HG03575 (cell line): ENCODE data around the gene XPOT.
"Not testable (repeated sequence)": the region's sequence is repeated elsewhere in the genome, so short reads cannot be mapped to it uniquely, and the experiment has no call there.

ENCODE experiments used
- ATAC-seq: cut with Tn5 transposase; IDR thresholded peaks from one replicate; pipeline ENCODE4 v1.9.1; 2021; ENCODE audit not compliant: unreplicated experiment, insufficient number of reproducible peaks, low FRiP score; ENCODE audit errors: extremely low read depth

Gene XPOT, protein sequence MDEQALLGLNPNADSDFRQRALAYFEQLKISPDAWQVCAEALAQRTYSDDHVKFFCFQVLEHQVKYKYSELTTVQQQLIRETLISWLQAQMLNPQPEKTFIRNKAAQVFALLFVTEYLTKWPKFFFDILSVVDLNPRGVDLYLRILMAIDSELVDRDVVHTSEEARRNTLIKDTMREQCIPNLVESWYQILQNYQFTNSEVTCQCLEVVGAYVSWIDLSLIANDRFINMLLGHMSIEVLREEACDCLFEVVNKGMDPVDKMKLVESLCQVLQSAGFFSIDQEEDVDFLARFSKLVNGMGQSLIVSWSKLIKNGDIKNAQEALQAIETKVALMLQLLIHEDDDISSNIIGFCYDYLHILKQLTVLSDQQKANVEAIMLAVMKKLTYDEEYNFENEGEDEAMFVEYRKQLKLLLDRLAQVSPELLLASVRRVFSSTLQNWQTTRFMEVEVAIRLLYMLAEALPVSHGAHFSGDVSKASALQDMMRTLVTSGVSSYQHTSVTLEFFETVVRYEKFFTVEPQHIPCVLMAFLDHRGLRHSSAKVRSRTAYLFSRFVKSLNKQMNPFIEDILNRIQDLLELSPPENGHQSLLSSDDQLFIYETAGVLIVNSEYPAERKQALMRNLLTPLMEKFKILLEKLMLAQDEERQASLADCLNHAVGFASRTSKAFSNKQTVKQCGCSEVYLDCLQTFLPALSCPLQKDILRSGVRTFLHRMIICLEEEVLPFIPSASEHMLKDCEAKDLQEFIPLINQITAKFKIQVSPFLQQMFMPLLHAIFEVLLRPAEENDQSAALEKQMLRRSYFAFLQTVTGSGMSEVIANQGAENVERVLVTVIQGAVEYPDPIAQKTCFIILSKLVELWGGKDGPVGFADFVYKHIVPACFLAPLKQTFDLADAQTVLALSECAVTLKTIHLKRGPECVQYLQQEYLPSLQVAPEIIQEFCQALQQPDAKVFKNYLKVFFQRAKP

GRCh38 chr12:64403707-64404469, at the start of gene XPOT:
XPOT (plus strand) TSS chr12:64404392; CDS start chr12:64410036, 5,644 bp downstream.
- ATAC-seq: peak; percentile 93

DNA sequence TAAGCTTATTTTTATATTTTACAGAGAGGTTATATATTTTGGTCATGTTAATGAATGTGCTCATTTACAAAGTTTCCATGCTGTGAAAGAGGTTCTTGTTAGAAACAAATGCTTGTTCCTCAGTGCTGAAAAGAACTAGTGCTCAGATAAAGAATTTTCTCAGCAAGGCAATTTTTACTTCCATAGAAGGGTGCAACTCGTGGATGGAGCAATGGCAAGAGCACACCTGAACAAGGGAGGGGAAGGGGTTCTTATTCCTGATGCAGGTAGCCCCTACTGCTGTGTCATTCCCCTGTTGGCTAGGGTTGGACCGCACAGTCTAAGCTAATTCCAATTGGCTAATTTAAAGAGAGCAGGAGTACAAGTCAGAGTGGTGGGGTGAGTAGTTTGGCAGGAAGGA, 48.0 kb upstream of the XPOT start:
- ATAC-seq: not testable (repeated sequence)

DNA sequence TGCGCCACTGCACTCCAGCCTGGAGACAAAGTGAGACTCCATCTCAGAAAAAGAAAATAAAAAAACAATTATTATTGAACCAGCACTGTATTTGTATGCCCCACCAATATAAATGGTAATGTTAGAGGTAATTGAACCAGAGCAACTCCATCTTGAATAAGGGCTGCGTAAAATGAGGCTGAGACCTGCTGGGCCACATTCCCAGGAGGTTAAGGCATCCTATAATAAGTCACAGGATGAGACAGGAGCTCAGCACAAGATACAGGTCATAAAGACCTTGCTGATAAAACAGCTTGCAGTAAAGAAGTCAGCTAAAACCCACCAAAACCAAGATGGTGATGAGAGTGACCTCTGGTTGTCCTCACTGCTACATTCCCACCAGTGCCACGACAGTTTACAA, 43.0 kb upstream of the XPOT start:
- not testable (repeated sequence) for ATAC-seq

GRCh38 chr12:64362721-64363305, 41.4 kb upstream of the XPOT start:
- no peak for ATAC-seq

DNA sequence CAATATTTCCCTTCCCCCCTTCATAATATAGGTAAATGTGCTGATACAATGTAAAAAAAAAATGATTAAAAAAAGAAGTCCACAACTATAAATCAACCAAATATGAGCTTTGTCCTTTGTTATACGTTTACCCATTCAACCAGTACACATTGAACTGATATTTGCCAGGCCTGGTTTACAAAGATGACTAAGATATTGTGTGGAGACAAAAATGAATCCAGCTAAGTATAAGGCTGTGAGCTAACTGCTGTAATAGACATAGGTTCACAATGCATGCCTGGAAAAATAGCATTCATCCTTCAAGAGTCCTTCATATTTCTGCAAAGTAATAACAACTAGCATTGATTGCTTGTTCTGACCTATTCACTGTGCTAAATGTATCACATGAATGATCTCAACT, 20.5 kb upstream of the XPOT start:
- ATAC-seq: no peak

DNA sequence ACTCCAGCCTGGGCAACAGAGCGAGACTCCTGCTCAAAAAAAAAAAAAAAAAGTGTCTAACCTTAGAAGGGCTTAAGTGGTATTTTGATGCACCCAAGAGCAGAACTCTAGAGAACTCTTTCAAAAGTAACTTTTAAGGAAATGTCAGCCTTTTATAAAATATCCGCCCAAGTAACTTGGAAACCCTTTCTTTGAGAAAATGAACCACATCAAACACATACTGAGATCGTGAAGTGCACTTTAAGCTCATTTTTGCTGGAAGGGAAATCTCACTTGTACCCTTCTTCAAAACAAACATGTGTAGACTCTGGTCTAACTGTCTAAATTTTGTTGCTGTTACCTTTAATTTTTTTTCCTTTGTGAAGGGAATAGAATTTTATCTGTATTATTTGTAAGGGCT, 19.2 kb upstream of the XPOT start:
- ATAC-seq: no peak

GRCh38 chr12:64385468-64385867, 18.7 kb upstream of the XPOT start:
- ATAC-seq: no peak

- no peak for ATAC-seq
Measured at GRCh38 chr12:64387197-64387816, 16.9 kb upstream of the XPOT start.

- no peak for ATAC-seq
Measured at GRCh38 chr12:64389154-64389553, 15.0 kb upstream of the XPOT start.

GRCh38 chr12:64390275-64390851, 13.8 kb upstream of the XPOT start, which contains the start of gene C12orf56:
C12orf56 (minus strand) TSS chr12:64390758; CDS start chr12:64390565, 193 bp downstream.
- no peak for ATAC-seq

- ATAC-seq: no peak
Measured at GRCh38 chr12:64392221-64392620, 12.0 kb upstream of the XPOT start.

DNA sequence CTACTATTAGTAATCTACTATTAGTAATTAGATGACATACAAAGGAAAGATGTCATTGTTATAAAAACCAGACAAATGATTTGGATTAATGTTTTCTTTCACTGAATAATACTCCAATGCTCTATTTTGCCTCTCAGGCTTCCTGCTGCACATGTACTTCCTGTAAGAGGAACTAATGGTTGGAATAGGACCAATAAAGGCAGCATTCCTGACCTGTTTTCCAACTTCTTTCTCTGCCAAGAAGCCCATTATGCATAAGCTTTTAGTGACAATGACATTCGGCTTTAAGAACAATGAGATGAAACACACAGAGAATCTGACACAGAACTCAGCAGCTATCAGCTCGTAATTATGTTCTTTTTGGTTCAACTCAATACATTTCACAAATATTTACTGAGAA, 8.5 kb upstream of the XPOT start:
- ATAC-seq: no peak

DNA sequence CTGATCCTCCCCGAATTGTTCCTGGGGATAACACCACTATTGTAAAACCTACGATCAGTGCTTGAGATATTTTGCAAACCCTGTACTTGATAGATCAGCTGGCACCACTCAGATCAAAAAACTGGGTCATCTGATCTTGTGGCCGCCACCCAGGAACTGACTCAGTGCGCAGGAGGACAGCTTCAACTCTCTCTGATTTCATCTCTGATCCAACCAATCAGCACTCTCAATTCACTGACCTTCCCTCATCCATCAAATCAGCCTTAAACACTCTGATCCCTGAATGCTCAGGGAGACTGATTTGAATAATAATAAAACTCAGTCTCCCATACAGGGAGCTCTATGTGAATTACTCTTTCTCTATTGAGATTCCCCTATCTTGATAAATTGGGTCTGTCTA, 4.2 kb upstream of the XPOT start:
- no peak for ATAC-seq

GRCh38 chr12:64402181-64402580, 2.0 kb upstream of the XPOT start:
- no peak for ATAC-seq

DNA sequence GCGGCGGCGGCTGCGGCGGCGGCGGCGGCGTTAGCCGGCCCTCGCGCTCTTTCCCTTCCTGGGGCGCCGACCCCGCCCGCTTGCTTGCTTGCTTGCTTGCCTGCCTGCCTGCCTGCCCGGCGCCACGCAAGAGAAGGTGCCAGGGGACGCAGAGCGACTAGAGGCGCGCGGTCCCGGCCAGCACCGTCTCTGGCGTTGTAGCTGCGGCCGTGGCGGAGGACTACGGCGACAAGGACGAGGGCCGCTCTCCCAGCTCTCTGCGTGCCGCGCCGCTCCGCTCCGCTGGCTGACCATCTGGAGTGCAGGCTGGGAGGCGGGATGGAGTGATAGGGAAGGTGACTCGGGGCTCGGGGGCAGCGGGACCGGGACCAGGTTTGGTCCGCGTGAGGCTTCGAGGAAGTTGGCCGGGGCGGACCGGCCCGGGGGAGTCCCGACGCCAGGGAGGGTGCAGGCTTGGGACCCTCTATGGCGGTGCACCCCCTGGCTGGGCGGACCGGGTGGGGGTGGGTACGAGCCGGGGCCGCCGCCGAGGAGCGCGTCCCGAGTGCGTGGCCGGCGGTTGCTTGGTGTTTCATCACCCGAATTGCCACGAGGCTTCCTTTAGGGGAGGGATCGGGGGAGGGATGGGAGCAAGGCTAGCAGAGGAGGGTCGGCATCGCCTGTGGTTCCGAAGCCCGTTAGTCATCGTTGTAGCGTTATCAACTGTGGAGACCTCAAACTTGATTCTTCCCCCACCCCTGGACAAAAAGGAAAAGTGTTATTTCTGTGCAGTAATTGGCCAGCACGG, 471 bp downstream of the XPOT start:
- ATAC-seq: peak; percentile 11

- ATAC-seq: no peak
Measured at GRCh38 chr12:64407342-64408223, 3.4 kb downstream of the XPOT start.
